ENCODE data around the gene DDX21. TPM values are rescaled to one million over a fixed set of nuclear protein-coding genes. Genes with fewer than 3 reads are reported as not detected.

Gene DDX21
- total RNA-seq, result 75.5 and 118 TPM in 2 replicates

DNA sequence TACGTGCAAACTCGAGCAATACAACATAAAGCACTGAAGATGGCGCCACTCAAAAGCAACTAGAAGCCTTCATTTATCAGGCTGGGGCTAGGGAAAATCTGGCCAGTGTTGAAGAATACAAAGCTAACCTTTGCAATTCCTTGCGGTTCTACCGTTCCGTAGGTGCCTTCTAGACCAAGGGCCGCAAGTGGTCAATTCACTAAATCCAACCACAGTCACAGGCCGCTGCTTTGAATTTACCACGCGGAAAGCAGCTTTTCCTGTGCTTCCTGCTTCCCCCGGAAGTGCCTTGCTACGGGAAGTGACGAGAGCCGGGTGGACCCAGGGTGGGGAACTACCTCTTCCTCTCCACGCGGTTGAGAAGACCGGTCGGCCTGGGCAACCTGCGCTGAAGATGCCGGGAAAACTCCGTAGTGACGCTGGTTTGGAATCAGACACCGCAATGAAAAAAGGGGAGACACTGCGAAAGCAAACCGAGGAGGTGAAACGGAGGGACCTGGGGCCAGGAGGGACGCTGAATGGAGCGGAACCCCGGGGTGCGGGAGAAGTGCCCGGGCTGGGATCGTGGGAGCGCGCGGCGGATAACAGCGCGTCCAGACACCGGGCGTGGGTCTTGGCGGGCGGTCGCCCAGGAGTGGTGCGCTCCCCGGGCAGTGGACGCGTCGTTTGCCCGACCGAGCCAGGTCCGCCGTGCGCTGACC lies at the start of gene DDX21:
DDX21 (plus strand) TSS at position 339 of the 701 bp plus-strand sequence; CDS start at position 395, 56 bp downstream.

GRCh38 chr10:68988530-68989316 lies 32.8 kb downstream of the DDX21 start, which contains the start of gene KIFBP:
Gene KIFBP, plus strand, starts transcription at chr10:68988803. Its CDS starts 30 bp downstream, at chr10:68988833.

Small RNA genes within 50 kb of the gene (small RNA-seq; reads per million reads assigned to genes)
- not detected for gene RNU6-571P (ENCODE audit: low replicate concordance)

Other genes with a start within 250 kb of the DDX21 start
- gene CCAR1, start 234.9 kb upstream of the DDX21 start, total RNA-seq, result 40.5 and 71.2 TPM in 2 replicates
- gene STOX1, start 128.6 kb upstream of the DDX21 start, total RNA-seq, result 0.22 and 0.43 TPM in 2 replicates
- 37.2 and 37.9 TPM in 2 replicates for gene DDX50, start 54.9 kb upstream of the DDX21 start, total RNA-seq
- 34.6 and 68.1 TPM in 2 replicates for gene KIFBP, start 32.6 kb downstream of the DDX21 start, total RNA-seq
- gene SRGN, start 131.9 kb downstream of the DDX21 start, total RNA-seq, result 8.3 and 29.1 TPM in 2 replicates
- gene VPS26A, start 168.0 kb downstream of the DDX21 start, total RNA-seq, result 22.9 and 53.8 TPM in 2 replicates
- gene SUPV3L1, start 224.1 kb downstream of the DDX21 start, total RNA-seq, result 27.6 and 63.2 TPM in 2 replicates

Data from placental pericyte (primary cell).